Lower leg skin (tissue), 4 donors: Measurements from ENCODE around the gene NCOA3. TPM values are rescaled to one million over a fixed set of nuclear protein-coding genes. Genes with fewer than 3 reads are reported as not detected.

Experiments
- DNase-seq, 2 donors: peaks; one replicate each; pipeline ENCODE4 v3.0.0-alpha.2; 2019; ENCODE audit warnings: low spot score in 2 of 2
- H3K4me3 ChIP-seq: fragments of 200-600 bp; sonication (generic); 2 replicates; pipeline ENCODE4 v1.5.1; 2017; ENCODE audit warnings: mild to moderate bottlenecking, low read depth; ENCODE audit not compliant: poor library complexity, severe bottlenecking
- CTCF ChIP-seq, 3 donors: fragments of 450-650 bp; IDR thresholded peaks; one replicate each; pipeline ENCODE4 v1.5.1; 2016; ENCODE audit warnings: antibody characterized with exemption in 3 of 3, mild to moderate bottlenecking in 3 of 3, moderate library complexity in 2 of 3
- POLR2A ChIP-seq, 2 donors: fragments of 450-650 bp; IDR thresholded peaks; one replicate each; pipeline ENCODE4 v1.6.1; 2016 to 2017; ENCODE audit warnings: antibody characterized with exemption in 2 of 2, mild to moderate bottlenecking in 1 of 2, moderate library complexity in 1 of 2
- WGBS, 2 donors: methylation state at CpG; one replicate each; pipeline ENCODE4 v1.1.5; 2018; 5-methylcytosine and 5-hydroxymethylcytosine counted together
- intact Hi-C: fragments of 100-400 bp; cut with DNase I; formaldehyde crosslinking; loops from one replicate; pipeline ENCODE4 v1.15.0; 2023; ENCODE audit warnings: low total_unique reads
- total RNA-seq, 4 donors: library from RNA; depleted of rRNA; stranded (reverse); fragments of >200 nt; gene quantifications; one replicate each; pipeline ENCODE4 v1.1.0, GENCODE V29; 2016

The NCOA3 gene
- total RNA-seq, 4 donors from 2014 or later = 43.6 to 55.0 (median 49.5) TPM

GRCh38 chr20:47687095-47687987 is 185.7 kb downstream of the NCOA3 start:
- WGBS, 2 donors = 86 to 96% methylated on average over 20 of the region's 20 CpGs
- DNase-seq = no peak
- intact Hi-C loops = loop anchor here (5.0 kb wide), 1 partner anchor 90 kb away; no protein-coding TSS in a partner anchor

GRCh38 chr20:47688385-47689381 is 187.0 kb downstream of the NCOA3 start:
- WGBS, 2 donors = 85 to 96% methylated on average over 15 to 16 of the region's 18 CpGs
- intact Hi-C loops = loop anchor here (5.0 kb wide), 1 partner anchor 89 kb away; no protein-coding TSS in a partner anchor
- TF ChIP-seq POLR2A (IDR thresholded peaks at IDR 0.05) (no peak), CTCF (IDR thresholded peaks at IDR 0.05) (no peak)
- H3K4me3 ChIP-seq = no peak overlapping the region
- DNase-seq = no peak

More at GRCh38 chr20:47687095-47687987, 185.7 kb downstream of the NCOA3 start:
- H3K4me3 ChIP-seq = no peak overlapping the region
- TF ChIP-seq CTCF (IDR thresholded peaks at IDR 0.05) = no peak
- TF ChIP-seq POLR2A (IDR thresholded peaks at IDR 0.05) = no peak

- TF ChIP-seq CTCF (IDR thresholded peaks at IDR 0.05) (no peak), POLR2A (IDR thresholded peaks at IDR 0.05) (no peak)
- 86 to 89% methylated on average over 1 of the region's 1 CpG for WGBS, 2 donors
Measured at GRCh38 chr20:47689731-47690130, 188.0 kb downstream of the NCOA3 start.

GRCh38 chr20:47691625-47692024 is 189.9 kb downstream of the NCOA3 start:
- TF ChIP-seq POLR2A (IDR thresholded peaks at IDR 0.05) = no peak
- no peak for TF ChIP-seq CTCF (IDR thresholded peaks at IDR 0.05)
- DNase-seq = no peak
- H3K4me3 ChIP-seq = no peak overlapping the region
- intact Hi-C loops = no loop called here

More at GRCh38 chr20:47689731-47690130, 188.0 kb downstream of the NCOA3 start:
- H3K4me3 ChIP-seq = no peak overlapping the region
- intact Hi-C loops = loop anchor here (5.0 kb wide), 1 partner anchor 88 kb away; no protein-coding TSS in a partner anchor
- no peak for DNase-seq

GRCh38 chr20:47694021-47694818 is 192.5 kb downstream of the NCOA3 start:
- TF ChIP-seq POLR2A (IDR thresholded peaks at IDR 0.05) = no peak
- TF ChIP-seq CTCF (IDR thresholded peaks at IDR 0.05) = no peak
- no peak for DNase-seq
- 92 to 93% methylated on average over 18 to 20 of the region's 21 CpGs for WGBS, 2 donors
- H3K4me3 ChIP-seq = no peak overlapping the region
- intact Hi-C loops = no loop called here
